ENCODE data around the gene GAREM2. TPM values are rescaled to one million over a fixed set of nuclear protein-coding genes. Genes with fewer than 3 reads are reported as not detected.

GAREM2 gene
- total RNA-seq, 2 donors from 2014 or later, result 2.4 to 3.9 TPM

DNA sequence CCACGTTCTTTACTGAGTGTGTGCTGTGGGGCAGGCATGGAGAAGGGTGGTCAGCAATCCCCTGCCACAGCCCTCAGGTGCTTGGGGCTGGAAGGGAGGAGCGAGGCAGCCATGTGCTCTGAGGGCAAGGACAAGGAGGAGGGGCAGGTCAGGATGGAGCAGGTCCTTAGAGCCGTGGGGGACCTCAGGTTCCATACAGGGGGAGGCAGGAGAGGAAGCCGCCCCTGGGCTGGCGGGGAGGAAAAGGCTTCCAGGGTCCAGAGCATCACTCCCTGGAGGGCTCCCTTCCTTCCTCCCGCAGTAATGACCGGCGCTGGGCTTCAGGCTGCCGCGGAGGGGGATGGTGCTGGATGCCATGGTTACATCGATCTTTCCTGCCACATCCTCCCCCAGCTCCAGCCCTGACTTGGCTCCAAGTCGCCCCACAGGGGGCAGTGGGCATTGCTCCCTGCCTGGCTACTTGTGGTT, 6.6 kb downstream of the GAREM2 start:
- no peak overlapping the region for H3K9ac ChIP-seq (ENCODE audit: low read depth in 2 of 2, low read length in 2 of 2)
- no peak overlapping the region for H3K27ac ChIP-seq
- no peak for DNase-seq
- intact Hi-C loops (cut with DNase I), result no loop called here
- H3K4me3 ChIP-seq, result peak overlapping the region; percentile 51
- H3K4me1 ChIP-seq, result no peaks in the 10 kb centered on the region
- no peaks in the 10 kb centered on the region for H3K9me3 ChIP-seq
- H3K27me3 ChIP-seq, result peaks cover 5% of the 10 kb centered on the region
- TF ChIP-seq CTCF (IDR thresholded peaks at IDR 0.05), result no peak
- H3K36me3 ChIP-seq, result no peaks in the 10 kb centered on the region

- intact Hi-C loops (cut with DNase I), result no loop called here
- Histone ChIP-seq H3K9me3 (no peaks in the 10 kb centered on the region), H3K4me1 (no peaks in the 10 kb centered on the region), H3K4me3 (no peak overlapping the region), H3K9ac (ENCODE audit: low read depth in 2 of 2, low read length in 2 of 2) (no peak overlapping the region), H3K36me3 (no peaks in the 10 kb centered on the region), H3K27ac (no peak overlapping the region), H3K27me3 (peaks cover 5% of the 10 kb centered on the region)
- DNase-seq, result no peak
- no peak for TF ChIP-seq CTCF (IDR thresholded peaks at IDR 0.05)
These were observed 9.6 kb downstream of the GAREM2 start for GRCh38 chr2:26182441-26182840.

DNA sequence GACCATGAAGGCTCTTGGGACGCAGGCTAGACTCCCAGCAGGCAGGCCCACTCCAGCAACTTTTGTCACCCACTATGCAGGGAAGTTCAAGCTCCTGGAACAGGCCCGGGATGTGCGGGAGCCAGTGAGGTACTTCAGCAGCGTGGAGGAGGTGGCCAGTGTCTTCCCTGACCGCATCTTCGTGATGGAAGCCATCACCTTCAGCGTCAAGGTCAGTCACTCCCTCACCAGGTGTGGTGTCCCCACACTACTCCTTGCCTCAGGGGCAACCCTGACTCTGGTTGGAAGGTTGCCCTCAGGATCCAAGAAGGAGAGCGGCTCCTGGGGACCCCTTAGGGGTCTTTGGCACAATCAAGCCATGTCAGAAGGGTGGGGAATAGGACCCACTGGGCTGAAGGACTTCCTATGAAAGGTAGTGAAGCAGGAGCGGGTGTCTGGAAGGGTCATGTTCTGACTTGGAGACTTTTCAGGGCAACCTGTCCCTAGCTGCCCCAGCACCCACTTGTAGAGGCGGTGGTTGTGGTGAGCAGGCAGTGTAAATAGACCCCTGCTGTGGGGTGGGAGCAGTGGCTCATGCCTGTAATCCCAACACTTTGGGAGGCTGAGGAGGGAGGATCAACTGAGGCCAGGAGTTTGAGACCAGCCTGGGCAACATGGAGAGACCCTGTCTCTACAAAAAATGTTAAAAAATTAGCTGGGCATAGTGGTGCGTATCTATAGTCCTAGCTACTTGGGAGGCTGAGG, 10.2 kb downstream of the GAREM2 start:
- intact Hi-C loops (cut with DNase I), result no loop called here
- H3K27me3 ChIP-seq, result peaks cover 5% of the 10 kb centered on the region
- TF ChIP-seq CTCF (IDR thresholded peaks at IDR 0.05), result no peak
- H3K27ac ChIP-seq, result no peak overlapping the region
- H3K9ac ChIP-seq (ENCODE audit: low read depth in 2 of 2, low read length in 2 of 2), result no peak overlapping the region
- no peaks in the 10 kb centered on the region for H3K36me3 ChIP-seq
- no peaks in the 10 kb centered on the region for H3K9me3 ChIP-seq
- no peak overlapping the region for H3K4me3 ChIP-seq
- DNase-seq, result no peak
- no peaks in the 10 kb centered on the region for H3K4me1 ChIP-seq

- intact Hi-C loops (cut with DNase I), result no loop called here
- Histone ChIP-seq H3K9me3 (no peaks in the 10 kb centered on the region), H3K27ac (no peak overlapping the region), H3K27me3 (peaks cover 4% of the 10 kb centered on the region), H3K9ac (ENCODE audit: low read depth in 2 of 2, low read length in 2 of 2) (peak overlapping the region; percentile 2 to 69), H3K4me1 (no peaks in the 10 kb centered on the region), H3K36me3 (no peaks in the 10 kb centered on the region), H3K4me3 (peak overlapping the region; percentile 51)
- TF ChIP-seq CTCF (IDR thresholded peaks at IDR 0.05), result no peak
- no peak for DNase-seq
These were observed 11.2 kb downstream of the GAREM2 start for GRCh38 chr2:26184121-26184520.

DNA sequence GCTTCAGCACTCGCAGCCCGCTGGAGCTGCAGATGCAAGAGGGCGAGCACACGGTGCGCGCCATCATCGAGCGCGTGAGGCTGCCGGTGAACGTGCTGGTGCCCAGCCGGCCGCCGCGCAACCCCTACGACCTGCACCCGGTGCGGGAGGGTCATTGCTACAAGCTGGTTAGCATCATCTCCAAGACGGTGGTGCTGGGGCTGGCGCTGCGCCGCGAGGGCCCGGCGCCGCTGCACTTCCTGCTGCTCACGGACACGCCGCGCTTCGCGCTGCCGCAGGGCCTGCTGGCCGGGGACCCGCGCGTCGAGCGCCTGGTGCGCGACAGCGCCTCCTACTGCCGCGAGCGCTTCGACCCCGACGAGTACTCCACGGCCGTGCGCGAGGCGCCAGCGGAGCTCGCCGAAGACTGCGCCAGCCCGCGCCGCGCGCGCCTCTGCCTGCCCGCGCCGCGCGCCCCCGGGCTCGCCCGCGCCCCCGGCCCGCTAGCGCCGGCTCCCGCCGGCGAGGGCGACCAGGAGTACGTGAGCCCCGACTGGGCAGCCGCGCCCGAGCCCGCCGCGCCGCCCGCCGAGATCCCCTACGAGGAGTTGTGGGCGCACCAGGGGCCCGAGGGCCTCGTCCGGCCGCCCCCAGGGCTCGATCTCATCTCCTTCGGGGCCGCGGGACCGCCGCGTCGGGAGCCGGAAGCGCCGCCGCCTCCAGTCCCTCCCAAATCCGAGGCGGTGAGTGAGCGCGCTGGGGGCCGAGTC, 11.8 kb downstream of the GAREM2 start:
- Histone ChIP-seq H3K27me3 (no peaks in the 10 kb centered on the region), H3K4me3 (peak overlapping the region; percentile 51), H3K4me1 (no peaks in the 10 kb centered on the region), H3K36me3 (no peaks in the 10 kb centered on the region), H3K9me3 (no peaks in the 10 kb centered on the region), H3K9ac (ENCODE audit: low read depth in 2 of 2, low read length in 2 of 2) (peak overlapping the region; percentile 65 to 70), H3K27ac (no peak overlapping the region)
- TF ChIP-seq CTCF (IDR thresholded peaks at IDR 0.05), result peak; percentile 46
- intact Hi-C loops (cut with DNase I), result no loop called here
- DNase-seq, result peak; percentile 87

Data from colonic mucosa (tissue), 4 donors.